BJ (cell line): ENCODE results near the gene BCAT1. TPM values are rescaled to one million over a fixed set of nuclear protein-coding genes. Genes with fewer than 3 reads are reported as not detected.

ENCODE experiments used
- CTCF ChIA-PET: fragments of 350-600 bp; formaldehyde crosslinking; extraction: SDS; loops from one replicate; lab custom pipeline; 2021; ENCODE audit warnings: antibody characterized with exemption, inconsistent platforms; lab: Yijun Ruan, JAX
- POLR2A ChIA-PET: fragments of 300-600 bp; sonication (Branson Sonifier 250); formaldehyde crosslinking; extraction: SDS; loops from one replicate; lab custom pipeline; 2021; ENCODE audit warnings: antibody characterized with exemption; lab: Charles Lee
- DNase-seq: peaks from one replicate; pipeline ENCODE4 v3.0.0-alpha.2; 2011; ENCODE audit warnings: low read depth
- H3K27me3 ChIP-seq: 2 replicates; pipeline ENCODE4 v1.6.0; 2011; ENCODE audit warnings: low read length; ENCODE audit not compliant: control insufficient read depth, insufficient read depth
- H3K36me3 ChIP-seq: 2 replicates; pipeline ENCODE4 v1.5.1; 2011; ENCODE audit warnings: low read length; ENCODE audit not compliant: control insufficient read depth, insufficient read depth
- H3K4me3 ChIP-seq: 2 replicates; pipeline ENCODE4 v1.5.1; 2011; ENCODE audit warnings: low read depth, mild to moderate bottlenecking, control low read depth, low read length
- CTCF ChIP-seq: IDR thresholded peaks from 2 replicates; pipeline ENCODE4 v1.5.1; 2011; ENCODE audit warnings: low read depth, mild to moderate bottlenecking, control low read depth, inconsistent platforms, low read length, moderate library complexity; ENCODE audit not compliant: insufficient read depth
- polyA plus RNA-seq: library from polyadenylated mRNA; depleted of rRNA; stranded (reverse); fragments of >200 nt; gene quantifications from 2 replicates; pipeline ENCODE4 v1.2.3, GENCODE V29; 2011

The BCAT1 gene
- polyA plus RNA-seq, 1 experiment: 13.2 TPM

- no peak for TF ChIP-seq CTCF
- CTCF ChIA-PET: no interaction called here
- H3K4me3 ChIP-seq: no peak overlapping the region
- H3K36me3 ChIP-seq: no peaks in the 10 kb centered on the region
- H3K27me3 ChIP-seq: no peaks in the 10 kb centered on the region
- DNase-seq: no peak
- POLR2A ChIA-PET: no interaction called here
These were observed 152.0 kb downstream of the BCAT1 start for GRCh38 chr12:24796876-24797275.

GRCh38 chr12:24795699-24796347 lies 153.1 kb downstream of the BCAT1 start:
- ChIA-PET CTCF (no interaction called here), POLR2A (no interaction called here)
- no peak for DNase-seq
- Histone ChIP-seq H3K4me3 (no peak overlapping the region), H3K27me3 (peaks cover 1% of the 10 kb centered on the region; the same call in 1 of the 2 replicates), H3K36me3 (no peaks in the 10 kb centered on the region)
- TF ChIP-seq CTCF: no peak

- DNase-seq: no peak
- Histone ChIP-seq H3K36me3 (no peaks in the 10 kb centered on the region), H3K4me3 (no peak overlapping the region), H3K27me3 (peaks cover 2% of the 10 kb centered on the region; the same call in 1 of the 2 replicates)
- POLR2A ChIA-PET: no interaction called here
- CTCF ChIA-PET: interaction anchor here (1.6 kb wide), 1 partner anchor 13 kb away, joined by 5 read pairs; no protein-coding TSS in a partner anchor
- TF ChIP-seq CTCF: no peak
These were observed 157.3 kb downstream of the BCAT1 start for GRCh38 chr12:24791622-24792021.

GRCh38 chr12:24788886-24789285 lies 160.0 kb downstream of the BCAT1 start:
- DNase-seq: no peak
- H3K4me3 ChIP-seq: no peak overlapping the region
- peaks cover 2% of the 10 kb centered on the region; the same call in 1 of the 2 replicates for H3K27me3 ChIP-seq
- H3K36me3 ChIP-seq: no peaks in the 10 kb centered on the region
- POLR2A ChIA-PET: no interaction called here
- no peak for TF ChIP-seq CTCF
- CTCF ChIA-PET: no interaction called here

GRCh38 chr12:24780697-24781368 lies 168.1 kb downstream of the BCAT1 start:
- peak; percentile 14 for DNase-seq
- no peak for TF ChIP-seq CTCF
- Histone ChIP-seq H3K36me3 (no peaks in the 10 kb centered on the region), H3K4me3 (no peak overlapping the region), H3K27me3 (no peaks in the 10 kb centered on the region)
- ChIA-PET CTCF (interaction anchor here (0.7 kb wide), 1 partner anchor 439 kb away, joined by 3 read pairs; no protein-coding TSS in a partner anchor), POLR2A (no interaction called here)
